ENCODE results near the gene VPS13A.

Gene VPS13A

GRCh38 chr9:77325058-77325457, 147.7 kb downstream of the VPS13A start:
- TF ChIP-seq CTCF (IDR thresholded peaks at IDR 0.05; ENCODE audit: borderline replicate concordance, insufficient read depth, low read depth, low read length), result no peak
- no peak overlapping the region for H3K4me3 ChIP-seq (ENCODE audit: low read depth, low read length)

DNA sequence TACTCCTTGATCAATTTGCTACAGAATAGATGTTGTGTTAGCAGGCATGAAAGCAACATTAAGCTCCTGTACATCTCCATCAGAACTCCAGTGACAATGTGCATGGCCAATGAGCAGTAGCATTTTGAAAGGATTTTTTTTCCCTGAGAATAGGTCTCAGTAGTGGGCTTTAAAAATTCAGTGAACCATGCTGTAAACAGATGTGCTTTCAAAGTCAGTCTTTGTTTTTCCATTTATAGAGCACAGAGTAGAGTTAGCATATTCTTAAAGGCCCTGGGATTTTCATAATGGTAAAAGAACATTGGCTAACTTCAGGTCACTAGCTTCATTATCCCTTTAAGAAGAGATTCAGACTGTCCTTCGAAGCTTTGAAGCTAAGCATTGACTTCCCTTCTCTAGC, 150.8 kb downstream of the VPS13A start:
- TF ChIP-seq CTCF (IDR thresholded peaks at IDR 0.05; ENCODE audit: borderline replicate concordance, insufficient read depth, low read depth, low read length), result no peak
- no peak overlapping the region for H3K4me3 ChIP-seq (ENCODE audit: low read depth, low read length)

DNA sequence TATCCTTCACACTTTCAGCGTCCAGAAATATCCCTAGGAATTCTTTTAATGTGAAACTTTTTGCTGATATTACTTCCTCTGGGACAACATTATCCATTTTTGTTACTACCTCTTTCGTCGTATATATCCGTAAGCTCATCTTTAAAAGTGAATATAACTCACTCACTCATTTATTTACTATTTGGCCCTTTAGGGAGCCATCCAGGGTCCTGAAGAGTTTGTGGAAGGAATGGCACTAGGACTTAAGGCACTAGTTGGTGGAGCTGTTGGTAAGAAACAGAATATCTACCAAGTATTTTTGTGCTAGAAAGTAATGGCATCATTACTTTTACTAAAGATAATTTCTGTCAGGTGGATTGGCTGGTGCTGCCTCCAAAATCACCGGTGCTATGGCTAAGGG, 192.7 kb downstream of the VPS13A start:
- H3K4me3 ChIP-seq (ENCODE audit: low read depth, low read length), result no peak overlapping the region
- TF ChIP-seq CTCF (IDR thresholded peaks at IDR 0.05; ENCODE audit: borderline replicate concordance, insufficient read depth, low read depth, low read length), result no peak

DNA sequence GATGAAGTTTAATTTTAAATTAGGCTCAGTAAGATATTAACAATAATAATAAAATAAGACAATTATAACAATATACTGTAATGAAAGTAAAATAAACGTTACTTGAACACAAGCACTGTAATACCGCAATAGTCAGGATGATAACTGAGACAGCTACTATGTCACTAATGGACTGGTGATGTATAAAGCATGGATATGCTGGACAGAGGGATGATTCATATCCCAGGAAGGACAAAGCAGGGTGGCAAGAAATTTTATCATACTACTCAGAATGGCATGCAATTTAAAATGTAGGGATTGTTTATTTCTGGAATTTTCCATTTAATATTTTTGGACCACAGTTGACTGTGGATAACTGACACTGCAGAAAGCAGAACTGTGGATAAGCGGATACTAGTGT, 196.9 kb downstream of the VPS13A start:
- no peak for TF ChIP-seq CTCF (IDR thresholded peaks at IDR 0.05; ENCODE audit: borderline replicate concordance, insufficient read depth, low read depth, low read length)
- H3K4me3 ChIP-seq (ENCODE audit: low read depth, low read length), result no peak overlapping the region

DNA sequence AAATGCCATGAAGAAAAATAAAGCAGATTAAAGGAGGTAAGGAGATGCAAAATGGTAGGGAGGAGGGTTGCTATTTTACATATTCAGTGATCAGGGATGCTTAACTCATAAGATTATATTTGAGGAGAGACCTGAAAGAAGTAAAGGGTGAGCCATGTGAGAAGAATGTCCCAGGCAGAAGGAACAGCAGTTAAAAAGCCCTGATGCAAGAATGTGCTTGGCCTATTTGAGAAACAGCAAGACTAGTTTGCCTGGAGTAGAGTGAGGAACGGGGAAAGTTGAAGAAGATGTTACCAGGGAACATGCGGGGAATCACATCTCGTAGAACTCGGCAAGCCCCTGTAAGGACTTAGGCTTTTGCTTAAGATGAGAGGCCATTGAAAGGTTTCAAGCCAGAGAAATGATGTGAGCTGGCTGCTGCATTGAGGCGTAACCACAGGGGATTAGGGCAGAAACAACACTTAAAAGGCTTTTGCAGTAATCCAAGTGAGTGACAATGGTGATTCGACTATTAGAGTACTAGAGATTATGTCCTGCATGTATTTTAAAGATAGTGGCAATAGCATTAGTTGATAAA, 198.7 kb downstream of the VPS13A start:
- no peak for TF ChIP-seq CTCF (IDR thresholded peaks at IDR 0.05; ENCODE audit: borderline replicate concordance, insufficient read depth, low read depth, low read length)
- no peak overlapping the region for H3K4me3 ChIP-seq (ENCODE audit: low read depth, low read length)

DNA sequence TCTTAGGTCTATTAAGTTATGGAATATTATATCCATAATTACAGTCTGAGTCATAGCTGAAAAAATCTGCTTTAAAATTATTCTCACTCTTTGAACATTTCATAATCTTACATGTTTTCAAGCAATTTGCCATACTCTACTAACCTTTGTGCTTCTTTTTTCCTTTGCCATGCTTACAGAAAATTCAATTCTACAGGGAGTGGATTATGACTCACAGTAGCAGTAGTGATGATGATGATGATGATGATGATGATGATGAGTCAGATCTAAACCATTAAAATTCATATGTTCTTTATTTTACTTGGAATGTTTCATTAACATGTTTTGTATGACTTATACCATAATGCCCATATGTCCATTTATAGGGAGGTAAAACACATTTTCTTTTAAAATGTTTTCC, 207.1 kb downstream of the VPS13A start:
- no peak for TF ChIP-seq CTCF (IDR thresholded peaks at IDR 0.05; ENCODE audit: borderline replicate concordance, insufficient read depth, low read depth, low read length)
- no peak overlapping the region for H3K4me3 ChIP-seq (ENCODE audit: low read depth, low read length)

DNA sequence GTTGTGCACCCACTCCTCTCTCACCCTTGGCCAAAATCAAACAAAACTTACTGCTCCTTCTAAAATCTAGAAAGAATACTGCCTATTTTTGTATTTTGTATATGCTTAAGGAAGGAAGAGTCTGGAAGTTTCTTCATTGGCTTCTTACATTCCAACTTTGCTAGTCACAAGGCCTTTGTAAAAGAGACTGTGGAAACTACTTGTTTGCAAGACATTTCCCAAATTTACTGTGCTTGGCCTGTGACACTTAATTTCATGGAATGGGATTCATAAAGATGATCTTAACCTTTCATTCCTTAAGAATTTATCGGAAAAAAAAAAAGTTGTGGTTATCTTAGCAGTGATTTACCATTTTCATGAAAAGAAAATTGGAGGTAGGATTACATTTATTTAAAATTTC, 208.9 kb downstream of the VPS13A start:
- TF ChIP-seq CTCF (IDR thresholded peaks at IDR 0.05; ENCODE audit: borderline replicate concordance, insufficient read depth, low read depth, low read length), result no peak
- no peak overlapping the region for H3K4me3 ChIP-seq (ENCODE audit: low read depth, low read length)
